Measurements from ENCODE around the gene WFDC6. TPM values are rescaled to one million over a fixed set of nuclear protein-coding genes. Genes with fewer than 3 reads are reported as not detected.

Gene WFDC6
- total RNA-seq, 2 donors from 2014 or later: not detected

GRCh38 chr20:45495501-45495941 is 43.8 kb downstream of the WFDC6 start:
- no peak for TF ChIP-seq CTCF (conservative IDR thresholded peaks at IDR 0.05)
- no peak overlapping the region for H3K4me3 Mint-ChIP-seq
- peaks cover 24% of the 10 kb centered on the region for H3K4me1 Mint-ChIP-seq
- H3K27ac Mint-ChIP-seq: no peak overlapping the region
- WGBS, 2 experiments (ENCODE audit: insufficient coverage in 1 of 2, insufficient read length in 1 of 2): 96 to 100% methylated on average over 1 of the region's 1 CpG
- no peak for DNase-seq
- no peaks in the 10 kb centered on the region for H3K9me3 Mint-ChIP-seq
- Histone ChIP-seq H3K4me3 (ENCODE audit: low read length) (no peak overlapping the region), H3K27me3 (ENCODE audit: control insufficient read depth, insufficient read depth, low read length, poor library complexity, severe bottlenecking) (peaks cover 13% of the 10 kb centered on the region), H3K36me3 (ENCODE audit: control insufficient read depth, insufficient read depth, low read length) (no peaks in the 10 kb centered on the region), H3K4me1 (ENCODE audit: control insufficient read depth, insufficient read depth, low read length) (peaks cover 3% of the 10 kb centered on the region), H3K9me3 (ENCODE audit: control insufficient read depth, low read length) (no peaks in the 10 kb centered on the region), H3K9ac (ENCODE audit: extremely low read depth, low read length, poor library complexity, severe bottlenecking) (no peak overlapping the region), H3K27ac (ENCODE audit: low read depth, low read length) (no peak overlapping the region)
- H3K36me3 Mint-ChIP-seq (ENCODE audit: low read depth): peaks cover 3% of the 10 kb centered on the region
- peaks cover 21% of the 10 kb centered on the region for H3K27me3 Mint-ChIP-seq (ENCODE audit: insufficient read depth)

- no peaks in the 10 kb centered on the region for H3K9me3 ChIP-seq (ENCODE audit: control insufficient read depth, low read length)
- H3K27ac ChIP-seq (ENCODE audit: low read depth, low read length): no peak overlapping the region
- no peaks in the 10 kb centered on the region for H3K27me3 ChIP-seq (ENCODE audit: control insufficient read depth, insufficient read depth, low read length, poor library complexity, severe bottlenecking)
- H3K27me3 Mint-ChIP-seq (ENCODE audit: insufficient read depth): peaks cover 2% of the 10 kb centered on the region
- H3K4me3 Mint-ChIP-seq: no peak overlapping the region
- DNase-seq: no peak
- H3K4me1 ChIP-seq (ENCODE audit: control insufficient read depth, insufficient read depth, low read length): no peaks in the 10 kb centered on the region
- no peaks in the 10 kb centered on the region for H3K9me3 Mint-ChIP-seq
- H3K36me3 ChIP-seq (ENCODE audit: control insufficient read depth, insufficient read depth, low read length): no peaks in the 10 kb centered on the region
- WGBS, 2 experiments (ENCODE audit: insufficient coverage in 1 of 2, insufficient read length in 1 of 2): 93 to 100% methylated on average over 1 of the region's 1 CpG
- H3K4me1 Mint-ChIP-seq: peaks cover 27% of the 10 kb centered on the region
- no peak overlapping the region for H3K4me3 ChIP-seq (ENCODE audit: low read length)
- H3K36me3 Mint-ChIP-seq (ENCODE audit: low read depth): peaks cover 3% of the 10 kb centered on the region
- no peak for TF ChIP-seq CTCF (conservative IDR thresholded peaks at IDR 0.05)
- H3K27ac Mint-ChIP-seq: no peak overlapping the region
- no peak overlapping the region for H3K9ac ChIP-seq (ENCODE audit: extremely low read depth, low read length, poor library complexity, severe bottlenecking)
Observed at GRCh38 chr20:45489083-45489531, 50.2 kb downstream of the WFDC6 start.

- H3K4me1 Mint-ChIP-seq: peaks cover 30% of the 10 kb centered on the region
- no peaks in the 10 kb centered on the region for H3K9me3 ChIP-seq (ENCODE audit: control insufficient read depth, low read length)
- H3K4me3 ChIP-seq (ENCODE audit: low read length): no peak overlapping the region
- H3K36me3 Mint-ChIP-seq (ENCODE audit: low read depth): peaks cover 4% of the 10 kb centered on the region
- H3K4me3 Mint-ChIP-seq: peak overlapping the region; percentile 51
- no peaks in the 10 kb centered on the region for H3K9me3 Mint-ChIP-seq
- peaks cover 2% of the 10 kb centered on the region for H3K27me3 Mint-ChIP-seq (ENCODE audit: insufficient read depth)
- no peak overlapping the region for H3K27ac Mint-ChIP-seq
- DNase-seq: peak; percentile 81
- 82% methylated on average over 20 of the region's 20 CpGs; no CpG with 5 or more reads in 1 of the 2 experiments for WGBS, 2 experiments (ENCODE audit: insufficient coverage in 1 of 2, insufficient read length in 1 of 2)
- H3K4me1 ChIP-seq (ENCODE audit: control insufficient read depth, insufficient read depth, low read length): no peaks in the 10 kb centered on the region
- H3K36me3 ChIP-seq (ENCODE audit: control insufficient read depth, insufficient read depth, low read length): no peaks in the 10 kb centered on the region
- peak; percentile 85 for TF ChIP-seq CTCF (conservative IDR thresholded peaks at IDR 0.05)
- no peaks in the 10 kb centered on the region for H3K27me3 ChIP-seq (ENCODE audit: control insufficient read depth, insufficient read depth, low read length, poor library complexity, severe bottlenecking)
- no peak overlapping the region for H3K9ac ChIP-seq (ENCODE audit: extremely low read depth, low read length, poor library complexity, severe bottlenecking)
- H3K27ac ChIP-seq (ENCODE audit: low read depth, low read length): no peak overlapping the region
Observed at GRCh38 chr20:45487231-45487635, 52.0 kb downstream of the WFDC6 start.

Data from endodermal cell (in vitro differentiated cells).